ENCODE measurements around the gene PARP6. TPM values are rescaled to one million over a fixed set of nuclear protein-coding genes. Genes with fewer than 3 reads are reported as not detected.

Gene PARP6
- total and polyA plus RNA-seq, 2 experiments from 2014 or later: 29.7 to 36.0 TPM

- H3K4me3 ChIP-seq: no peak overlapping the region
- H3K79me2 ChIP-seq (ENCODE audit: insufficient read depth): peaks cover 100% of the 10 kb centered on the region
- 92 to 93% methylated on average over 1 of the region's 1 CpG for WGBS, 2 experiments (ENCODE audit: low coverage in 1 of 2, low lambda C conversion rate in 2 of 2, missing lambda C conversion rate in 2 of 2)
- H3K27ac ChIP-seq: peak overlapping the region; percentile 9; the same call in 1 of the 2 replicates
- peaks cover 94% of the 10 kb centered on the region for H3F3A ChIP-seq (ENCODE audit: insufficient read depth)
- peaks cover 41% of the 10 kb centered on the region for H4K20me1 ChIP-seq (ENCODE audit: insufficient read depth)
- in situ Hi-C loops (cut with MboI): no loop called here
- H3K36me3 ChIP-seq (ENCODE audit: low read depth): peaks cover 92% of the 10 kb centered on the region
- TF ChIP-seq EZH2 (IDR thresholded peaks at IDR 0.05; ENCODE audit: insufficient read depth, poor library complexity, severe bottlenecking) (no peak), EZH2phosphoT487 (IDR thresholded peaks at IDR 0.05; ENCODE audit: insufficient read depth, low read depth) (no peak)
- no peaks in the 10 kb centered on the region for H3K9me3 ChIP-seq (ENCODE audit: low read depth)
- peaks cover 10% of the 10 kb centered on the region; the same call in 1 of the 2 replicates for H3K4me1 ChIP-seq (ENCODE audit: insufficient read depth)
- H3K9ac ChIP-seq: no peak overlapping the region
- H2AFZ ChIP-seq: no peak overlapping the region
- H3K27me3 ChIP-seq (replicated peaks; ENCODE audit: insufficient read depth): no peaks in the 10 kb centered on the region
- H3K4me2 ChIP-seq (ENCODE audit: unreplicated experiment): no peak overlapping the region
- no peak for DNase-seq
- H3K9me2 ChIP-seq (ENCODE audit: insufficient read depth): no peaks in the 10 kb centered on the region
Observed at GRCh38 chr15:72216079-72216478, 56.3 kb downstream of the PARP6 start.

DNA sequence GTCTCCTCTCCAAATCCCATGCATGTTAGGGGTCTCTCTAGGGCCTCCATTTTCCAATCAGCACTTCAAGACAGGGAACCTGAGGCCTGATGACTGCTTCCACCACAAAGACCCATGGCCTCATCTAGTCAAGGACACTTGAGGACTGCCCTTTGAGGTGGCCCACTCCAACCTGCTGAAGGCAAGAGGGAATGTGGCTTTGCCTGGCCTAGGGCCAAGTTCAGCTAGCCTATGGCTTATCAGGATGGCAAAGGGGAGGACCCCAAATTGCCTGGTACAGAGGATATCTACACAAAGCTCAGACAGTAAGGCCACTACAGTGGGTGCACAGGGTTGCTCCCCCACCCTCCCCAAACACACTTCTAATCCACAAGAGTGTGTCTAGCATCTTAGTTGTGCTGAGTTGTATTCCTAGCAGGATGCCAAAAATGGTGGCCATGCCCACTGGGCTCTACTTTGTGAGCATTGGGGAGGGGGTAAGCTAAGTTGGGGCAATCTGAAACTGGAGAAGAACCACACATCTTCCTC, 64.7 kb downstream of the PARP6 start:
- Histone ChIP-seq H3K9me3 (ENCODE audit: low read depth) (no peaks in the 10 kb centered on the region), H3K36me3 (ENCODE audit: low read depth) (peaks cover 93% of the 10 kb centered on the region), H3K9ac (no peak overlapping the region), H3K9me2 (ENCODE audit: insufficient read depth) (no peaks in the 10 kb centered on the region), H3K27me3 (replicated peaks; ENCODE audit: insufficient read depth) (no peaks in the 10 kb centered on the region), H3K27ac (no peak overlapping the region), H3K4me3 (no peak overlapping the region), H4K20me1 (ENCODE audit: insufficient read depth) (peaks cover 32% of the 10 kb centered on the region), H3K4me2 (ENCODE audit: unreplicated experiment) (no peak overlapping the region), H3K79me2 (ENCODE audit: insufficient read depth) (peaks cover 89% of the 10 kb centered on the region), H3F3A (ENCODE audit: insufficient read depth) (peaks cover 98% of the 10 kb centered on the region), H3K4me1 (ENCODE audit: insufficient read depth) (peaks cover 20% of the 10 kb centered on the region), H2AFZ (no peak overlapping the region)
- in situ Hi-C loops (cut with MboI): no loop called here
- TF ChIP-seq EZH2 (IDR thresholded peaks at IDR 0.05; ENCODE audit: insufficient read depth, poor library complexity, severe bottlenecking) (no peak), EZH2phosphoT487 (IDR thresholded peaks at IDR 0.05; ENCODE audit: insufficient read depth, low read depth) (no peak)
- DNase-seq: no peak

GRCh38 chr15:72206677-72207000, 65.7 kb downstream of the PARP6 start:
- DNase-seq: no peak
- no peak overlapping the region for H3K4me3 ChIP-seq
- H3K9me3 ChIP-seq (ENCODE audit: low read depth): no peaks in the 10 kb centered on the region
- no peak overlapping the region for H2AFZ ChIP-seq
- H3K9ac ChIP-seq: no peak overlapping the region
- no peak overlapping the region for H3K27ac ChIP-seq
- peaks cover 27% of the 10 kb centered on the region for H4K20me1 ChIP-seq (ENCODE audit: insufficient read depth)
- peaks cover 20% of the 10 kb centered on the region for H3K4me1 ChIP-seq (ENCODE audit: insufficient read depth)
- H3K36me3 ChIP-seq (ENCODE audit: low read depth): peaks cover 93% of the 10 kb centered on the region
- H3K4me2 ChIP-seq (ENCODE audit: unreplicated experiment): no peak overlapping the region
- H3K9me2 ChIP-seq (ENCODE audit: insufficient read depth): no peaks in the 10 kb centered on the region
- WGBS, 2 experiments (ENCODE audit: low coverage in 1 of 2, low lambda C conversion rate in 2 of 2, missing lambda C conversion rate in 2 of 2): 74 to 80% methylated on average over 5 of the region's 5 CpGs
- H3K27me3 ChIP-seq (replicated peaks; ENCODE audit: insufficient read depth): no peaks in the 10 kb centered on the region
- TF ChIP-seq EZH2phosphoT487 (IDR thresholded peaks at IDR 0.05; ENCODE audit: insufficient read depth, low read depth) (no peak), EZH2 (IDR thresholded peaks at IDR 0.05; ENCODE audit: insufficient read depth, poor library complexity, severe bottlenecking) (no peak)
- in situ Hi-C loops (cut with MboI): no loop called here
- peaks cover 84% of the 10 kb centered on the region for H3K79me2 ChIP-seq (ENCODE audit: insufficient read depth)
- peaks cover 98% of the 10 kb centered on the region for H3F3A ChIP-seq (ENCODE audit: insufficient read depth)

- TF ChIP-seq EZH2phosphoT487 (IDR thresholded peaks at IDR 0.05; ENCODE audit: insufficient read depth, low read depth) (no peak), EZH2 (IDR thresholded peaks at IDR 0.05; ENCODE audit: insufficient read depth, poor library complexity, severe bottlenecking) (no peak)
- Histone ChIP-seq H2AFZ (no peak overlapping the region), H3K27me3 (replicated peaks; ENCODE audit: insufficient read depth) (no peaks in the 10 kb centered on the region), H3K36me3 (ENCODE audit: low read depth) (peaks cover 93% of the 10 kb centered on the region), H3K27ac (no peak overlapping the region), H3K4me3 (no peak overlapping the region), H3K9ac (no peak overlapping the region), H3K9me3 (ENCODE audit: low read depth) (no peaks in the 10 kb centered on the region), H3K4me1 (ENCODE audit: insufficient read depth) (peaks cover 20% of the 10 kb centered on the region), H3K9me2 (ENCODE audit: insufficient read depth) (no peaks in the 10 kb centered on the region), H3F3A (ENCODE audit: insufficient read depth) (peaks cover 98% of the 10 kb centered on the region), H4K20me1 (ENCODE audit: insufficient read depth) (peaks cover 24% of the 10 kb centered on the region), H3K79me2 (ENCODE audit: insufficient read depth) (peaks cover 79% of the 10 kb centered on the region), H3K4me2 (ENCODE audit: unreplicated experiment) (no peak overlapping the region)
- in situ Hi-C loops (cut with MboI): no loop called here
- WGBS, 2 experiments (ENCODE audit: low coverage in 1 of 2, low lambda C conversion rate in 2 of 2, missing lambda C conversion rate in 2 of 2): 84 to 86% methylated on average over 10 of the region's 10 CpGs
- DNase-seq: no peak
Observed at GRCh38 chr15:72205896-72206676, 66.3 kb downstream of the PARP6 start.
